MCF 10A (cell line): ENCODE data around the gene STK24. TPM values are rescaled to one million over a fixed set of nuclear protein-coding genes. Genes with fewer than 3 reads are reported as not detected.

Source experiments
- BruUV-seq: library from RNA; stranded (reverse); fragments of 400-500 nt; replicated peaks from 2 replicates; lab custom pipeline; 2021; lab: Mats Ljungman, UMichigan
- CTCF ChIA-PET: fragments of 300-600 bp; sonication (Branson Sonifier 250); formaldehyde crosslinking; extraction: SDS; loops from one replicate; lab custom pipeline; 2021; ENCODE audit warnings: antibody characterized with exemption, inconsistent platforms; lab: Yijun Ruan, JAX
- POLR2A ChIA-PET: fragments of 300-600, 350-650 bp; sonication (Branson Sonifier 250); formaldehyde crosslinking; extraction: SDS; loops from one replicate; lab custom pipeline; 2020; ENCODE audit warnings: antibody characterized with exemption, inconsistent platforms; lab: Yijun Ruan, JAX
- DNase-seq: peaks from one replicate; pipeline ENCODE4 v3.0.0-alpha.2; 2018; ENCODE audit not compliant: unreplicated experiment
- H3K27ac Mint-ChIP-seq: one replicate; pipeline ENCODE4 v1.8.0; 2022; ENCODE audit warnings: mild to moderate bottlenecking, low read depth, mixed read lengths; ENCODE audit not compliant: unreplicated experiment
- H3K27me3 Mint-ChIP-seq: one replicate; pipeline ENCODE4 v1.8.0; 2022; ENCODE audit warnings: mixed read lengths; ENCODE audit not compliant: insufficient read depth, unreplicated experiment
- H3K36me3 Mint-ChIP-seq: one replicate; pipeline ENCODE4 v1.8.0; 2022; ENCODE audit warnings: mild to moderate bottlenecking, moderate library complexity, mixed read lengths; ENCODE audit not compliant: insufficient read depth, unreplicated experiment
- H3K4me1 Mint-ChIP-seq: one replicate; pipeline ENCODE4 v1.8.0; 2022; ENCODE audit warnings: mixed read lengths; ENCODE audit not compliant: insufficient read depth, unreplicated experiment
- H3K4me3 Mint-ChIP-seq: one replicate; pipeline ENCODE4 v1.8.0; 2022; ENCODE audit warnings: mild to moderate bottlenecking, moderate library complexity, mixed read lengths; ENCODE audit not compliant: unreplicated experiment
- H3K9me3 Mint-ChIP-seq: one replicate; pipeline ENCODE4 v1.8.0; 2022; ENCODE audit warnings: mixed read lengths; ENCODE audit not compliant: unreplicated experiment
- intact Hi-C: fragments of 100-400 bp; cut with micrococcal nuclease; formaldehyde crosslinking; loops from 2 replicates; pipeline ENCODE4 v1.14.1; 2022
- total RNA-seq: library from RNA; stranded (reverse); gene quantifications from 2 replicates; pipeline ENCODE4 v1.2.3, GENCODE V29; 2022
- TF ChIP-seq, protein P1 (sequence below): fragments of 200-600 bp; IDR thresholded peaks from one replicate; pipeline ENCODE4 v1.8.0; 2022; ENCODE audit warnings: antibody characterized with exemption, mild to moderate bottlenecking; ENCODE audit not compliant: unreplicated experiment

STK24 gene
- total RNA-seq, 1 experiment from 2014 or later = 200 TPM

DNA sequence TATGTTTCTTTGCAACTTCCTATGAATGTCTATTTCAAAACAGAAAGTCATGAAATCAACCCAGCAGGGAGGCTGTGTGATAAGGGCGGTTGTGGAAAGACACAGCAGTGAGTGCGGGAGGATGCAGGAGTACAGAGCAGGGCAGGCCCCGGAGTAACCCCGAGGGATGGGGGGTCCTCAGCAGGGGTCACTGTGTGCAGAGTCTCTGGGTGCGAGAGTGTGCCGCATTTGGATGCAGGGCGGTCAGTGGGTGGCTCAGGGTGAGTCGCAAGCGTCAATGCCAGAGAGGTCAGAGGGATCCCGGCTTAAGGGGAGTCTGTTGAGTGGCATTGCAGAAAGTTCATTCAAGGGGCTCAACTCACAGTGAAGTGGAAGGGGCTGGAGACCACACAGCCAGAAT lies 147.8 kb downstream of the STK24 start:
- H3K27ac Mint-ChIP-seq = no peak overlapping the region
- intact Hi-C loops = no loop called here
- POLR2A ChIA-PET = no interaction called here
- no peak overlapping the region for H3K4me3 Mint-ChIP-seq
- no peaks in the 10 kb centered on the region for H3K9me3 Mint-ChIP-seq
- CTCF ChIA-PET = no interaction called here
- no peak for DNase-seq
- H3K27me3 Mint-ChIP-seq = no peaks in the 10 kb centered on the region
- no TSS peak for BruUV-seq
- H3K36me3 Mint-ChIP-seq = no peaks in the 10 kb centered on the region
- TF ChIP-seq, protein P1, sequence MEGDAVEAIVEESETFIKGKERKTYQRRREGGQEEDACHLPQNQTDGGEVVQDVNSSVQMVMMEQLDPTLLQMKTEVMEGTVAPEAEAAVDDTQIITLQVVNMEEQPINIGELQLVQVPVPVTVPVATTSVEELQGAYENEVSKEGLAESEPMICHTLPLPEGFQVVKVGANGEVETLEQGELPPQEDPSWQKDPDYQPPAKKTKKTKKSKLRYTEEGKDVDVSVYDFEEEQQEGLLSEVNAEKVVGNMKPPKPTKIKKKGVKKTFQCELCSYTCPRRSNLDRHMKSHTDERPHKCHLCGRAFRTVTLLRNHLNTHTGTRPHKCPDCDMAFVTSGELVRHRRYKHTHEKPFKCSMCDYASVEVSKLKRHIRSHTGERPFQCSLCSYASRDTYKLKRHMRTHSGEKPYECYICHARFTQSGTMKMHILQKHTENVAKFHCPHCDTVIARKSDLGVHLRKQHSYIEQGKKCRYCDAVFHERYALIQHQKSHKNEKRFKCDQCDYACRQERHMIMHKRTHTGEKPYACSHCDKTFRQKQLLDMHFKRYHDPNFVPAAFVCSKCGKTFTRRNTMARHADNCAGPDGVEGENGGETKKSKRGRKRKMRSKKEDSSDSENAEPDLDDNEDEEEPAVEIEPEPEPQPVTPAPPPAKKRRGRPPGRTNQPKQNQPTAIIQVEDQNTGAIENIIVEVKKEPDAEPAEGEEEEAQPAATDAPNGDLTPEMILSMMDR = no peak
- H3K4me1 Mint-ChIP-seq = no peaks in the 10 kb centered on the region

DNA sequence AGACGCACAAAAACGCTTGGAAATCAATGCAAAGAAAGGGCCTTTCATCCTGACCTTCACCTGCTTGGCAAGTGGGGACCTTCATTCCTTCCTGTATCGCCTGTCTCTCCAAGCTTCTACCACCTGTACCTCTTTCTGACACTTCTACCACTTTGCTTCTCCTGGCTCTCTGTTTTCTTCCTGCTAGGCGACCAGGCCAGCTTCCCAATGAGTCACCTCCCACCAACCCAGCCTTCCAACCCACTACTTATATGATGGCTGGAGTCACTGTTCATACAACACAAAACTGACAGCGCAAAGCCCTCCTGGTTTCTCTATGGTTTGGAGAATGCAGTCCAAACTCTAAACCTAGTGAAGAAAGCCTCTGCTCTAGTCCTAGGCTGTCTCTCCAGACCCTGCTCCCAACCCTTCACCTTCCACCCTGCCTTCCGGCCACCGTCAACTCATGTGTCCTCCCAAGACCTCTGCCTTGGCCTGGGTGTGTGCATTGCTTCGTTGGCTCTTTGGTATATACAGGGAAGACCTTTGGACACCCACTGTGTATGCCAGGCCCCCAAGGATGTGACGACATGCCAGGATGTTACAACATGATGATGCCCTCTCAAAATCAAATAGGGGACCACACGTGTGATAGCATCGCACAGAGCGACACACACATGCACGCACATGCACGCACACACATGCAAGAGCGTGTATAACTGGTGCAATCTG lies 148.5 kb downstream of the STK24 start:
- TF ChIP-seq, protein P1 = no peak
- POLR2A ChIA-PET = no interaction called here
- Mint-ChIP-seq H3K27me3 (no peaks in the 10 kb centered on the region), H3K36me3 (no peaks in the 10 kb centered on the region), H3K4me1 (no peaks in the 10 kb centered on the region), H3K4me3 (no peak overlapping the region), H3K9me3 (no peaks in the 10 kb centered on the region), H3K27ac (no peak overlapping the region)
- no TSS peak for BruUV-seq
- DNase-seq = no peak
- CTCF ChIA-PET = no interaction called here
- intact Hi-C loops = no loop called here

DNA sequence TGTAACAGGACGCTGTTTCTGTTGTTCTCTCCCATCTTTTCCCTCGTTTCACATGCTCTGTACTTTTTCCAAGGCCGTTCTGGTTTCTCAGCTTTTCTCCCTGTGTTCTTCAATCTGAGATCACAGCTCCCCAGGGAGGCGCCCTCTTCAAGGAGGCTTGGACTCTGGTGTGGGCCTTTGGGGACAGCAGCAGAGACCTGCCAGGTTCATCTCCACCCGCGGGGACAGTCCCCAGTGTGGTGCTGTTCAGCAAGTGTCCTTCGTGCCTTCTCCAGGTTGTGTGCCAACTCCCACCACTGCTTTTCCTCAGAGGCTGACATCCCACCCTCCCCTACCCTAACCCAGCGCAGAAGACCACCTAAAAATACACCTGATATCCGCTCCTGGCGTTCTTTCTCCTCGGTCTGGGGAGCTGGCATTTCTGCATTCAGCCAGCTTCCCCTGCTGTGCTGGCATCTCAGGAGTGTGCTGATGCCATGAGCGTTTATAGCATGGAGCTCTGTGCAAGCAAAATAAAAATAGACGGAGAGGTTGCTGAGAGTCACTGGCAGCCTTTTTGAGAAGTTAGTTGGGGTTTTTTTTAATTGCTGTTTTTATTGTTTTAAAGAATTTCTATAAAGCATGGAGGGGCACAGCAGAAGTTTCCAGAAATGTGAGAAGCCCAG lies 149.4 kb downstream of the STK24 start:
- Mint-ChIP-seq H3K36me3 (no peaks in the 10 kb centered on the region), H3K4me1 (no peaks in the 10 kb centered on the region), H3K27ac (no peak overlapping the region), H3K27me3 (no peaks in the 10 kb centered on the region), H3K4me3 (no peak overlapping the region), H3K9me3 (no peaks in the 10 kb centered on the region)
- intact Hi-C loops = no loop called here
- no TSS peak for BruUV-seq
- DNase-seq = no peak
- CTCF ChIA-PET = no interaction called here
- POLR2A ChIA-PET = interaction anchor here (0.7 kb wide), 1 partner anchor 24 kb away, joined by 3 read pairs; no protein-coding TSS in a partner anchor
- TF ChIP-seq, protein P1 = no peak

DNA sequence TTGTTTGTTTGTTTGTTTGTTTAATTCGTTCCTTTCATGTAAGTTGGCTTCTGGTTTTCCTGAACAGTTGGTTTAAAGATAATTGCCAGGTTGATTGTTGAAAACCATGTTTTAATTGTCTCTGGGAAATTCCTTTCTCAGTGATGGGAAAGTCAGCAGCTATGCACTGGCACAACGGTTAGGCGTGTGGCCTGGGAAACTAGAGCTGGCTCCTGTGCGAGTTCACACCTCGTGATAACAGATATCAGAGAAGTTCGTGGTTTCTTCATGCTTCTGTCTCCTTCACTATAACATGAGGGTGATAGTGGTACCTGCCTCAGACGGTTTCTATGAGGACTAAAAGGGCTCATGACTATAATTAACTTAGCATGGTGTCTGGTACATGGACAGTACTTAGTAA lies 153.5 kb downstream of the STK24 start:
- intact Hi-C loops = no loop called here
- H3K36me3 Mint-ChIP-seq = no peaks in the 10 kb centered on the region
- DNase-seq = no peak
- no TSS peak for BruUV-seq
- no peaks in the 10 kb centered on the region for H3K9me3 Mint-ChIP-seq
- H3K4me1 Mint-ChIP-seq = no peaks in the 10 kb centered on the region
- H3K27me3 Mint-ChIP-seq = no peaks in the 10 kb centered on the region
- no peak overlapping the region for H3K4me3 Mint-ChIP-seq
- TF ChIP-seq, protein P1 = no peak
- CTCF ChIA-PET = interaction anchor here (0.5 to 0.6 kb wide), 3 partner anchors 21 to 279 kb away, joined by 3 read pairs; no protein-coding TSS in a partner anchor
- POLR2A ChIA-PET = no interaction called here
- no peak overlapping the region for H3K27ac Mint-ChIP-seq
